Amniotic epithelial cell (primary cell): ENCODE measurements around the gene CD3E.
"Not testable (repeated sequence)": the region's sequence is repeated elsewhere in the genome, so short reads cannot be mapped to it uniquely, and the experiment has no call there.

Experiments
- DNase-seq: peaks from one replicate; pipeline ENCODE4 v3.0.0-alpha.2; 2010; ENCODE audit warnings: low read depth

CD3E gene

GRCh38 chr11:118290923-118291322 is 13.6 kb upstream of the CD3E start:
- DNase-seq: peak; percentile 8

- no peak for DNase-seq
Observed at GRCh38 chr11:118291477-118292135, 12.9 kb upstream of the CD3E start.

GRCh38 chr11:118294053-118294452 is 10.5 kb upstream of the CD3E start:
- no peak for DNase-seq

GRCh38 chr11:118295199-118295598 is 9.3 kb upstream of the CD3E start:
- DNase-seq: no peak

GRCh38 chr11:118295815-118296454 is 8.6 kb upstream of the CD3E start:
- DNase-seq: peak; percentile 27

- DNase-seq: no peak
Observed at GRCh38 chr11:118301600-118302195, 2.8 kb upstream of the CD3E start.

GRCh38 chr11:118304227-118304567 is 333 bp upstream of the CD3E start:
- DNase-seq: no peak

GRCh38 chr11:118305726-118306125 is 1.2 kb downstream of the CD3E start:
- DNase-seq: no peak

- DNase-seq: no peak
Observed at GRCh38 chr11:118306556-118306955, 2.0 kb downstream of the CD3E start.

- DNase-seq: not testable (repeated sequence)
Observed at GRCh38 chr11:118308995-118309528, 4.5 kb downstream of the CD3E start.

GRCh38 chr11:118310271-118310670 is 5.7 kb downstream of the CD3E start:
- no peak for DNase-seq

- DNase-seq: no peak
Observed at GRCh38 chr11:118310781-118311485, 6.4 kb downstream of the CD3E start.

- DNase-seq: no peak
Observed at GRCh38 chr11:118311518-118311917, 7.0 kb downstream of the CD3E start.

- DNase-seq: no peak
Observed at GRCh38 chr11:118312328-118312727, 7.8 kb downstream of the CD3E start.

GRCh38 chr11:118313242-118313641 is 8.7 kb downstream of the CD3E start:
- peak; percentile 50 for DNase-seq

- DNase-seq: no peak
Observed at GRCh38 chr11:118314988-118315411, 10.5 kb downstream of the CD3E start.

GRCh38 chr11:118318124-118318523 is 13.6 kb downstream of the CD3E start:
- no peak for DNase-seq

GRCh38 chr11:118318581-118319336 is 14.2 kb downstream of the CD3E start:
- no peak for DNase-seq

GRCh38 chr11:118319337-118319707 is 14.8 kb downstream of the CD3E start:
- DNase-seq: no peak

GRCh38 chr11:118320515-118320914 is 16.0 kb downstream of the CD3E start:
- DNase-seq: no peak

GRCh38 chr11:118321386-118322082 is 17.0 kb downstream of the CD3E start:
- no peak for DNase-seq
